Fibroblast of lung (primary cell): Measurements from ENCODE around the gene KLK15. TPM values are rescaled to one million over a fixed set of nuclear protein-coding genes. Genes with fewer than 3 reads are reported as not detected.

Experiments used
- DNase-seq, 2 donors: peaks; one replicate each; pipeline versions ENCODE4 v3.0.0 to v3.0.0-alpha.2; 2010; ENCODE audit warnings: low read depth in 2 of 2
- H2AFZ ChIP-seq: 2 replicates; pipeline ENCODE4 v1.5.1; 2012; ENCODE audit warnings: low read length, control low read depth, inconsistent platforms
- H3K27ac ChIP-seq: 2 replicates; pipeline ENCODE4 v1.5.1; 2011; ENCODE audit warnings: low read length, control low read depth; ENCODE audit not compliant: insufficient read depth
- H3K27me3 ChIP-seq: 2 replicates; pipeline ENCODE4 v1.5.1; 2011; ENCODE audit warnings: mild to moderate bottlenecking, low read length; ENCODE audit not compliant: control insufficient read depth, insufficient read depth
- H3K36me3 ChIP-seq: 2 replicates; pipeline ENCODE4 v1.5.1; 2011; ENCODE audit warnings: low read length; ENCODE audit not compliant: control insufficient read depth, insufficient read depth
- H3K4me1 ChIP-seq: 2 replicates; pipeline ENCODE4 v1.5.1; 2011; ENCODE audit warnings: low read length; ENCODE audit not compliant: control insufficient read depth, insufficient read depth; ENCODE audit errors: extremely low read depth
- H3K4me2 ChIP-seq: 2 replicates; pipeline ENCODE4 v1.5.1; 2011; ENCODE audit warnings: low read length, control low read depth; ENCODE audit not compliant: insufficient read depth; ENCODE audit errors: extremely low read depth
- H3K4me3 ChIP-seq, 4 experiments: fragments of 200-600 bp in 1 of 4; sonication (generic) in 1 of 4; replicated peaks in 1 of 4; 2 replicates each; pipeline ENCODE4 v1.5.1; 2011 to 2016; ENCODE audit warnings: low read length in 4 of 4, low read depth in 3 of 4, mild to moderate bottlenecking in 3 of 4, control low read depth in 2 of 4, inconsistent platforms in 1 of 4, mixed read lengths in 1 of 4; ENCODE audit not compliant: insufficient read depth in 1 of 4; ENCODE audit errors: control extremely low read depth in 1 of 4
- H3K79me2 ChIP-seq: 2 replicates; pipeline ENCODE4 v1.5.1; 2012; ENCODE audit warnings: mild to moderate bottlenecking, low read length, inconsistent platforms; ENCODE audit not compliant: control insufficient read depth, insufficient read depth
- H3K9ac ChIP-seq: 2 replicates; pipeline ENCODE4 v1.5.1; 2011; ENCODE audit warnings: mild to moderate bottlenecking, low read length, control low read depth; ENCODE audit not compliant: insufficient read depth
- H3K9me3 ChIP-seq: 2 replicates; pipeline ENCODE4 v1.5.1; 2012; ENCODE audit warnings: low read depth, low read length; ENCODE audit not compliant: control insufficient read depth, insufficient read depth
- H4K20me1 ChIP-seq: 2 replicates; pipeline ENCODE4 v1.5.1; 2011; ENCODE audit warnings: low read length; ENCODE audit not compliant: control insufficient read depth, insufficient read depth; ENCODE audit errors: extremely low read depth
- EZH2 ChIP-seq: IDR thresholded peaks from 2 replicates; pipeline ENCODE4 v1.5.1; 2012; ENCODE audit warnings: low read length, control low read depth, mild to moderate bottlenecking; ENCODE audit errors: missing control alignments
- polyA plus RNA-seq, 2 donors: library from polyadenylated mRNA; depleted of rRNA in 1 of 2; stranded (reverse) in 1 of 2; unstranded in 1 of 2; fragments of >200 nt; gene quantifications; 2 replicates each; pipeline ENCODE4 v1.2.1, GENCODE V29; 2011 to 2012; ENCODE audit warnings: missing spikeins in 1 of 2
- total RNA-seq: library from RNA; depleted of rRNA; stranded (reverse); fragments of >200 nt; gene quantifications from 2 replicates; pipeline ENCODE4 v1.2.1, GENCODE V29; 2014
- TF ChIP-seq, protein P1 (sequence below), 2 donors: IDR thresholded peaks in 1 of 2; conservative IDR thresholded peaks in 1 of 2; 1 replicate in 1 of 2; 2 replicates in 1 of 2; pipeline ENCODE4 v1.5.1; 2011 to 2012; ENCODE audit warnings: low read length in 2 of 2, control low read depth in 1 of 2, inconsistent platforms in 1 of 2, low read depth in 1 of 2, mild to moderate bottlenecking in 1 of 2

Gene KLK15
- total and polyA plus RNA-seq, 2 donors (not counting 1 experiment from before 2014, with no cell fraction given): not detected

DNA sequence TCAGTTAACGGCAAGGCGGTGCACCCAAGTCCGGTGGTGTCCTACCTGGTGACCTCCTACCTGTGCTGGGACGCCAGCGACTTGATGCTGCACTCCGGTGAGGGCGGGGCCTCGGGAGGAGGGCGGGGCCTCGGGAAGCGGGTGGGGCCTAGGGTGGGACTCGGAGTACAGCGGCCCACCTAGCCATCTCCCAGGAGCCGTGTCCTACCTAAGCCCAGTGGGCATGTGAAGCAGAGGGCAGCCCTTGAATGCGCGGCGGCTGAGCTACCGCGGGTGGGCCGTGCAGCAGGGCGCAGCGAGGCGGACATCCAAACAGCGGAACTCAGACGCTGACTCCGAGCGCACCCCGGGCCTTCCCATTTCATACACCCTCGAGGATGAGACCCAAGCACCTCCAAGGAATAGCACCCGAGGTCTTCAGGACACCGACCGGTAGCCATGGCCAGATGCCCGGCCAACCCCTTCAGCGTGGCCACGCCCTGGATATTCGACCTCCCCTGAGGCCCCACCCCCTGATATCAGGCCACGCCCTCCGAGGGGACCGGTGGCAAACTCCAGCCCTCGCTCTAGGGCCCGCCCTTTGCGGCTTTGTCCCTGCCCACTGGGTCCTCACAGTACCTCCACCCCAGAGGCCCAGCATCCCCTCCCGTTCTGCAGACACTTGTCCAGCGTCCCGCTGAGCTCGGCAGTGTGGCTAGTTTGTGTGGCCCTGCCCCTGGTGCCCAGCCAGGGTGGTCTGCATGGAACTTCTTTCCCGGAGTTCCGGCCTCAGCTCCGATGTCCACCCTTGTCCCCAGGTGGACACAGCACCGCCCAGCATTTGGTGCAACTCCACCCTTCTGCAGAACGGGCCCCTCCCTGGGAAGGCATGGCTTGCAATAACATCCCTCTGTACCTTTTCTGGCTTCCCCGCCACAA, 15.2 kb downstream of the KLK15 start:
- peaks cover 16% of the 10 kb centered on the region for H3K27me3 ChIP-seq

DNA sequence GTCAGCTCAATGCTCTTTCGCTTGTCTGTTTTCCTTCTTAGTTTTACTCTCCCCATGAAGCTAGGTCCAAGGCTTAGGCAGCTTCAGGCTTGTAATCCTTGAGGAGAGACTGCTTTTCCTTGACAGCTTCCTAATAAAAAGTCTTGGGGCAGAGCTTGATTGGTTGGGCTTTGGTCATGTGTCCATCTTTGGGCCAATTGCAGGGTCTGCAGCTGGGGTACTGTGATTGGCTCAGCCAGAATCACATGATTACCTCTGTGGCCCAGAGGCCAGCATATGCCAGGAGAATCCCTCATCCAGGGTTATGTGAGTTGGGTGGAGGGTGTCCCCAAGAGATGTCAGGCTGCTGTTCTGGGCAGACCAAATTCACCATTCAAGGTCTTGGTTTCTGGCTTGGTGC, 17.9 kb downstream of the KLK15 start:
- H3K36me3 ChIP-seq: no peaks in the 10 kb centered on the region
- no peak for DNase-seq
- no peaks in the 10 kb centered on the region for H3K4me1 ChIP-seq
- no peak overlapping the region for H3K9ac ChIP-seq
- no peak overlapping the region for H2AFZ ChIP-seq
- TF ChIP-seq EZH2: no peak
- TF ChIP-seq, protein P1, sequence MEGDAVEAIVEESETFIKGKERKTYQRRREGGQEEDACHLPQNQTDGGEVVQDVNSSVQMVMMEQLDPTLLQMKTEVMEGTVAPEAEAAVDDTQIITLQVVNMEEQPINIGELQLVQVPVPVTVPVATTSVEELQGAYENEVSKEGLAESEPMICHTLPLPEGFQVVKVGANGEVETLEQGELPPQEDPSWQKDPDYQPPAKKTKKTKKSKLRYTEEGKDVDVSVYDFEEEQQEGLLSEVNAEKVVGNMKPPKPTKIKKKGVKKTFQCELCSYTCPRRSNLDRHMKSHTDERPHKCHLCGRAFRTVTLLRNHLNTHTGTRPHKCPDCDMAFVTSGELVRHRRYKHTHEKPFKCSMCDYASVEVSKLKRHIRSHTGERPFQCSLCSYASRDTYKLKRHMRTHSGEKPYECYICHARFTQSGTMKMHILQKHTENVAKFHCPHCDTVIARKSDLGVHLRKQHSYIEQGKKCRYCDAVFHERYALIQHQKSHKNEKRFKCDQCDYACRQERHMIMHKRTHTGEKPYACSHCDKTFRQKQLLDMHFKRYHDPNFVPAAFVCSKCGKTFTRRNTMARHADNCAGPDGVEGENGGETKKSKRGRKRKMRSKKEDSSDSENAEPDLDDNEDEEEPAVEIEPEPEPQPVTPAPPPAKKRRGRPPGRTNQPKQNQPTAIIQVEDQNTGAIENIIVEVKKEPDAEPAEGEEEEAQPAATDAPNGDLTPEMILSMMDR (conservative IDR thresholded peaks at IDR 0.05 in 1 of 2, IDR thresholded peaks at IDR 0.05 in 1 of 2; ENCODE audit: low read depth in 1 of 2, low read length in 2 of 2): no peak
- H3K9me3 ChIP-seq: no peaks in the 10 kb centered on the region
- H3K79me2 ChIP-seq: no peaks in the 10 kb centered on the region
- no peak overlapping the region for H3K4me2 ChIP-seq
- H3K27me3 ChIP-seq: peaks cover 9% of the 10 kb centered on the region
- no peak overlapping the region for H3K4me3 ChIP-seq
- H3K27ac ChIP-seq: no peak overlapping the region
- no peaks in the 10 kb centered on the region for H4K20me1 ChIP-seq

More for the DNA sequence above, 15.2 kb downstream of the KLK15 start:
- Histone ChIP-seq H2AFZ (peak overlapping the region; percentile 52), H4K20me1 (no peaks in the 10 kb centered on the region), H3K79me2 (no peaks in the 10 kb centered on the region), H3K4me3 (peak overlapping the region; percentile 22 to 49 (median 34)), H3K9ac (peak overlapping the region; percentile 4), H3K4me1 (no peaks in the 10 kb centered on the region), H3K36me3 (no peaks in the 10 kb centered on the region), H3K27ac (no peak overlapping the region), H3K9me3 (no peaks in the 10 kb centered on the region), H3K4me2 (peak overlapping the region; percentile 32)
- DNase-seq: no peak
- TF ChIP-seq, protein P1 (conservative IDR thresholded peaks at IDR 0.05 in 1 of 2, IDR thresholded peaks at IDR 0.05 in 1 of 2; ENCODE audit: low read depth in 1 of 2, low read length in 2 of 2): no peak
- no peak for TF ChIP-seq EZH2

DNA sequence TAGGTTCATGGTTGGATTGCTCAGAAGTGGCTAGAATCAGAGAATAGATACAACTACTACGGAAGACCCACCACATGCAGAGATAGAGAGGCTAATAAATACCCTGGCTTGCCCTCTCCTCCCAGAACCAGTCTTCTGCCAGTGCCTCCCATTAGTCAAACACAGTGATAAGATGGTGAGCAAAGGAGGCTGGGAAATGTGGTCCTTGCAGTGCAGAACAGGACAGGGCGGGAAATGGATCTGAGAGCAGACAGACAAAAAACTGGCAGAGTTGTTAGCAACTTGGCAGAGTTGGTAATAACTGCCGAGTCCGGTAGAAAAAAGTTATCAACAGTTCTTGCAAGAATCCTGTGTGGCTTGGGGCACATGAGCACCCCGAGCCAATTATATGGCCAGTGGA, 18.5 kb downstream of the KLK15 start:
- no peak for TF ChIP-seq EZH2
- TF ChIP-seq, protein P1 (conservative IDR thresholded peaks at IDR 0.05 in 1 of 2, IDR thresholded peaks at IDR 0.05 in 1 of 2; ENCODE audit: low read depth in 1 of 2, low read length in 2 of 2): no peak
- no peak overlapping the region for H3K9ac ChIP-seq
- DNase-seq: no peak
- no peak overlapping the region for H3K4me2 ChIP-seq
- no peaks in the 10 kb centered on the region for H3K36me3 ChIP-seq
- no peak overlapping the region for H2AFZ ChIP-seq
- H3K27ac ChIP-seq: no peak overlapping the region
- H3K4me1 ChIP-seq: no peaks in the 10 kb centered on the region
- no peaks in the 10 kb centered on the region for H4K20me1 ChIP-seq
- no peaks in the 10 kb centered on the region for H3K9me3 ChIP-seq
- H3K27me3 ChIP-seq: peaks cover 7% of the 10 kb centered on the region
- H3K79me2 ChIP-seq: no peaks in the 10 kb centered on the region
- no peak overlapping the region for H3K4me3 ChIP-seq
